HepG2 (cell line): ENCODE data around the gene TMEM235. TPM values are rescaled to one million over a fixed set of nuclear protein-coding genes. Genes with fewer than 3 reads are reported as not detected.

Experiments used
- ATAC-seq: fragments of 200-7000 bp; cut with Tn5 transposase; 3 replicates; pipeline ENCODE4 v1.9.1; 2020; ENCODE audit warnings: mild to moderate bottlenecking, moderate library complexity
- BruUV-seq: library from RNA; stranded (reverse); fragments of 400-500 nt; replicated peaks from 2 replicates; lab custom pipeline; 2021; lab: Mats Ljungman, UMichigan
- CTCF ChIA-PET: fragments of 300-600 bp; formaldehyde crosslinking; extraction: SDS; loops from one replicate; lab custom pipeline; 2021; ENCODE audit warnings: low total read pairs, inconsistent platforms, low intra/inter-chr PET ratio; lab: Yijun Ruan, JAX
- POLR2A ChIA-PET: fragments of 350-600 bp; sonication (Branson Sonifier 250); formaldehyde crosslinking; loops from one replicate; lab custom pipeline; 2020; ENCODE audit warnings: antibody characterized with exemption, inconsistent platforms; lab: Yijun Ruan, JAX
- DNase-seq: peaks from one replicate; pipeline ENCODE4 v3.0.0-alpha.2; 2015; ENCODE audit warnings: low spot score
- FAIRE-seq: peaks from 3 replicates; lab custom pipeline; 2011; peaks lifted over from hg19 to GRCh38; lab: Jason Lieb, UNC
- H2AFZ ChIP-seq: one replicate; pipeline ENCODE4 v1.6.1; 2011; ENCODE audit warnings: low read length, inconsistent platforms
- H3K27ac ChIP-seq: fragments of 300-600 bp; 3 replicates; pipeline ENCODE4 v1.8.0; 2011; ENCODE audit warnings: mixed run types, mild to moderate bottlenecking, mixed read lengths, low read length, inconsistent platforms; ENCODE audit not compliant: insufficient read depth; ENCODE audit errors: extremely low read length
- H3K27me3 ChIP-seq, 2 experiments: fragments of 200-600 bp in 1 of 2; 2 replicates in 1 of 2; 3 replicates in 1 of 2; pipeline versions ENCODE4 v1.6.0 to v1.8.0; 2011; ENCODE audit warnings: low read length in 2 of 2, mild to moderate bottlenecking in 2 of 2, moderate library complexity in 2 of 2, inconsistent platforms in 1 of 2; ENCODE audit not compliant: insufficient read depth in 2 of 2, control insufficient read depth in 1 of 2
- H3K36me3 ChIP-seq, 2 experiments: fragments of 200-600 bp in 1 of 2; replicated peaks in 1 of 2; 2 replicates in 1 of 2; 3 replicates in 1 of 2; pipeline versions ENCODE4 v1.5.1 to v1.8.0; 2011; ENCODE audit warnings: low read length in 2 of 2, inconsistent platforms in 1 of 2; ENCODE audit not compliant: insufficient read depth in 2 of 2, control insufficient read depth in 1 of 2
- H3K4me1 ChIP-seq: 2 replicates; pipeline ENCODE4 v1.5.1; 2012; ENCODE audit warnings: low read length, inconsistent platforms; ENCODE audit not compliant: insufficient read depth
- H3K4me2 ChIP-seq: 2 replicates; pipeline ENCODE4 v1.6.0; 2011; ENCODE audit warnings: low read depth, low read length, inconsistent platforms
- H3K4me3 ChIP-seq, 3 experiments: fragments of 200-600 bp in 1 of 3; sonication (generic), shearing (Covaris generic) in 1 of 3; replicated peaks in 1 of 3; 2 replicates each; pipeline ENCODE4 v1.5.1; 2011 to 2016; ENCODE audit warnings: low read length in 3 of 3, inconsistent platforms in 2 of 3, low read depth in 2 of 3, mild to moderate bottlenecking in 2 of 3, control low read depth in 1 of 3, mixed read lengths in 1 of 3; ENCODE audit not compliant: insufficient read depth in 1 of 3
- H3K79me2 ChIP-seq: one replicate; pipeline ENCODE4 v1.6.1; 2011; ENCODE audit warnings: low read length, inconsistent platforms; ENCODE audit not compliant: insufficient read depth
- H3K9ac ChIP-seq: 2 replicates; pipeline ENCODE4 v1.6.0; 2011; ENCODE audit warnings: mild to moderate bottlenecking, low read depth, low read length, inconsistent platforms; ENCODE audit not compliant: insufficient read depth
- H3K9me3 ChIP-seq: 2 replicates; pipeline ENCODE4 v1.5.1; 2012; ENCODE audit warnings: mild to moderate bottlenecking, low read length
- H4K20me1 ChIP-seq: 2 replicates; pipeline ENCODE4 v1.6.0; 2011; ENCODE audit warnings: inconsistent platforms, mild to moderate bottlenecking, low read length, moderate library complexity; ENCODE audit not compliant: insufficient read depth
- CBX2 ChIP-seq, 2 experiments: fragments of 200-600 bp in 1 of 2; sonication (generic); formaldehyde crosslinking in 1 of 2; IDR thresholded peaks; 2 replicates each; pipeline versions ENCODE4 v1.7.0 to v1.8.1; 2018 to 2022; ENCODE audit warnings: low read depth in 2 of 2, low read length in 1 of 2, mild to moderate bottlenecking in 1 of 2, missing genetic modification reagents in 1 of 2
- FOXP1 ChIP-seq, 2 experiments: fragments of 450-650 bp in 1 of 2; IDR thresholded peaks; 2 replicates each; pipeline ENCODE4 v1.6.1; 2017 to 2018; ENCODE audit warnings: antibody characterized with exemption in 1 of 2
- HMG20B ChIP-seq: conservative IDR thresholded peaks from 2 replicates; pipeline ENCODE4 v1.6.1; 2016; ENCODE audit warnings: missing genetic modification reagents, missing compliant biosample characterization
- SIX1 ChIP-seq: sonication (generic); formaldehyde crosslinking; IDR thresholded peaks from 2 replicates; pipeline ENCODE4 v1.4.0; 2020; ENCODE audit warnings: missing genetic modification reagents, borderline replicate concordance
- TMF1 ChIP-seq: sonication (generic); formaldehyde crosslinking; IDR thresholded peaks from 2 replicates; pipeline ENCODE4 v1.8.1; 2022; ENCODE audit warnings: low read depth, missing genetic modification reagents
- TOE1 ChIP-seq: sonication (generic); formaldehyde crosslinking; IDR thresholded peaks from 2 replicates; pipeline ENCODE4 v1.4.0; 2020; ENCODE audit warnings: mild to moderate bottlenecking, missing genetic modification reagents
- ZBTB1 ChIP-seq: sonication (generic); formaldehyde crosslinking; IDR thresholded peaks from 2 replicates; pipeline ENCODE4 v1.4.0; 2020; ENCODE audit warnings: missing genetic modification reagents, borderline replicate concordance
- ZBTB42 ChIP-seq: sonication (generic); formaldehyde crosslinking; IDR thresholded peaks from 2 replicates; pipeline ENCODE4 v1.5.0; 2020; ENCODE audit warnings: mild to moderate bottlenecking, missing genetic modification reagents
- ZNF784 ChIP-seq: sonication (generic); formaldehyde crosslinking; IDR thresholded peaks from 2 replicates; pipeline ENCODE4 v1.5.1; 2020; ENCODE audit warnings: missing genetic modification reagents, mild to moderate bottlenecking, borderline replicate concordance
- ZNF816 ChIP-seq: sonication (generic); formaldehyde crosslinking; IDR thresholded peaks from 2 replicates; pipeline ENCODE4 v1.8.0; 2022; ENCODE audit warnings: missing genetic modification reagents, mild to moderate bottlenecking, borderline replicate concordance
- WGBS: methylation state at CpG from one replicate; pipeline ENCODE4 v1.1.6; 2017; ENCODE audit warnings: low lambda C conversion rate; 5-methylcytosine and 5-hydroxymethylcytosine counted together
- in situ Hi-C: cut with HindIII; loops from 2 replicates; pipeline ENCODE4 v1.10.0; 2017; ENCODE audit warnings: low pct_unique_long_range_greater_than_20kb; ENCODE audit not compliant: extremely low pct_ligation_motif_present
- intact Hi-C: fragments of 100-400 bp; cut with micrococcal nuclease; formaldehyde crosslinking; loops from one replicate; pipeline ENCODE4 v1.10.0; 2022; ENCODE audit not compliant: unreplicated experiment
- polyA plus RNA-seq, 8 experiments: library from polyadenylated mRNA; depleted of rRNA in 3 of 8; stranded (reverse) in 7 of 8; unstranded in 1 of 8; fragments of >200 nt; fragmentation: Illumina TruSeq in 4 of 8; extraction: Trizol in 4 of 8; gene quantifications; 2 replicates each; pipeline versions ENCODE4 v1.2.1 to v1.2.3, GENCODE V29; 2011 to 2016; ENCODE audit warnings: low read depth in 4 of 8, missing spikeins in 1 of 8, mixed read lengths in 1 of 8; ENCODE audit not compliant: insufficient read depth in 1 of 8
- total RNA-seq, 5 experiments: library from RNA; depleted of rRNA; stranded (reverse); fragments of >200 nt; fragmentation: Illumina TruSeq; extraction: Trizol; gene quantifications; 2 replicates each; pipeline ENCODE4 v1.2.3, GENCODE V29; 2016; ENCODE audit warnings: low read depth in 1 of 5

Gene TMEM235
- total and polyA plus RNA-seq, 2 of the 13 experiments (the other 11 are each of a cell fraction or from before 2014, with no cell fraction given): not detected

GRCh38 chr17:78233678-78234077 lies 2.2 kb downstream of the TMEM235 start:
- in situ Hi-C loops (no loop called here), intact Hi-C loops (no loop called here)
- FAIRE-seq (no peak), DNase-seq (no peak), ATAC-seq (no peak)
- H3K27ac ChIP-seq: no peak overlapping the region
- ChIA-PET POLR2A (no interaction called here), CTCF (no interaction called here)
- H3K4me2 ChIP-seq: no peak overlapping the region
- no peaks in the 10 kb centered on the region for H4K20me1 ChIP-seq
- H2AFZ ChIP-seq: no peak overlapping the region
- 17% methylated on average over 7 of the region's 10 CpGs for WGBS
- no peak overlapping the region for H3K9ac ChIP-seq
- TF ChIP-seq CBX2 (IDR thresholded peaks at IDR 0.05; ENCODE audit: low read depth, low read length) (no peak), CBX2 (CRISPR knock-in tag; IDR thresholded peaks at IDR 0.05; ENCODE audit: low read depth) (no peak), TMF1 (CRISPR knock-in tag) (no peak), ZNF816 (CRISPR knock-in tag) (no peak), SIX1 (CRISPR knock-in tag) (no peak), FOXP1 (IDR thresholded peaks at IDR 0.05) (no peak), FOXP1 (CRISPR knock-in tag; IDR thresholded peaks at IDR 0.05) (no peak), TOE1 (CRISPR knock-in tag) (no peak), ZBTB42 (CRISPR knock-in tag) (no peak), ZNF784 (CRISPR knock-in tag) (no peak), ZBTB1 (CRISPR knock-in tag) (no peak), HMG20B (no peak)
- H3K36me3 ChIP-seq: no peaks in the 10 kb centered on the region
- H3K4me1 ChIP-seq: peaks cover 45% of the 10 kb centered on the region
- BruUV-seq: no TSS peak
- no peaks in the 10 kb centered on the region for H3K9me3 ChIP-seq
- H3K79me2 ChIP-seq: no peaks in the 10 kb centered on the region
- peaks cover 19 to 78% of the 10 kb centered on the region in 2 experiments for H3K27me3 ChIP-seq
- H3K4me3 ChIP-seq: no peak overlapping the region
